Small intestine (tissue), 7 donors: Measurements from ENCODE around the gene CTNNB1. TPM values are rescaled to one million over a fixed set of nuclear protein-coding genes. Genes with fewer than 3 reads are reported as not detected.

Experiments used
- DNase-seq, 2 donors: peaks; one replicate each; pipeline versions ENCODE4 v3.0.0 to v3.0.0-alpha.2; 2013
- FAIRE-seq: peaks from 2 replicates; lab custom pipeline; 2012; peaks lifted over from hg19 to GRCh38; lab: Jason Lieb, UNC
- H3K27ac ChIP-seq, 3 donors: one replicate each; pipeline ENCODE4 v1.5.1; 2013; ENCODE audit warnings: low read length in 2 of 3, mild to moderate bottlenecking in 2 of 3, control low read depth in 1 of 3, inconsistent platforms in 1 of 3, low read depth in 1 of 3, moderate library complexity in 1 of 3
- H3K27me3 ChIP-seq, 3 donors: one replicate each; pipeline ENCODE4 v1.6.1; 2013; ENCODE audit warnings: low read length in 3 of 3, inconsistent platforms in 1 of 3; ENCODE audit not compliant: control insufficient read depth in 3 of 3, insufficient read depth in 3 of 3
- H3K36me3 ChIP-seq, 3 donors: one replicate each; pipeline ENCODE4 v1.6.1; 2013; ENCODE audit warnings: low read length in 3 of 3, inconsistent platforms in 1 of 3, low read depth in 1 of 3, mild to moderate bottlenecking in 1 of 3, moderate library complexity in 1 of 3; ENCODE audit not compliant: control insufficient read depth in 3 of 3, insufficient read depth in 2 of 3
- H3K4me1 ChIP-seq, 3 donors: one replicate each; pipeline ENCODE4 v1.6.1; 2013; ENCODE audit warnings: low read length in 2 of 3, inconsistent platforms in 1 of 3, low read depth in 1 of 3, mild to moderate bottlenecking in 1 of 3, moderate library complexity in 1 of 3; ENCODE audit not compliant: control insufficient read depth in 3 of 3, insufficient read depth in 2 of 3
- H3K4me3 ChIP-seq, 3 donors: one replicate each; pipeline ENCODE4 v1.5.1; 2013; ENCODE audit warnings: low read length in 3 of 3, control low read depth in 1 of 3, inconsistent platforms in 1 of 3, low read depth in 1 of 3, mild to moderate bottlenecking in 1 of 3, moderate library complexity in 1 of 3
- H3K9me3 ChIP-seq, 2 donors: one replicate each; pipeline ENCODE4 v1.6.1; 2013; ENCODE audit warnings: low read depth in 1 of 2, low read length in 1 of 2; ENCODE audit not compliant: control insufficient read depth in 2 of 2, insufficient read depth in 1 of 2
- WGBS, 3 donors: extraction: QIAGEN DNeasy Blood & Tissue Kit; methylation state at CpG; one replicate each; pipeline ENCODE4 v1.1.7; 2013; 5-methylcytosine and 5-hydroxymethylcytosine counted together
- polyA plus RNA-seq, 4 donors: library from polyadenylated mRNA; stranded (reverse) in 3 of 4; unstranded in 1 of 4; fragments of 200-250 nt in 3 of 4; fragments of 120-200 nt in 1 of 4; gene quantifications; one replicate each; pipeline versions ENCODE4 v1.2.1 to v1.2.3, GENCODE V29; 2013
- donor health status: healthy with polysubstance abuse.
- donor health status: control.
- donor health status: control.
- donor health status: Bipolar disorder and iron deficiency.
- donor health status: healthy.

Gene CTNNB1
- polyA plus RNA-seq, 4 donors = 226 to 439 (median 392) TPM

DNA sequence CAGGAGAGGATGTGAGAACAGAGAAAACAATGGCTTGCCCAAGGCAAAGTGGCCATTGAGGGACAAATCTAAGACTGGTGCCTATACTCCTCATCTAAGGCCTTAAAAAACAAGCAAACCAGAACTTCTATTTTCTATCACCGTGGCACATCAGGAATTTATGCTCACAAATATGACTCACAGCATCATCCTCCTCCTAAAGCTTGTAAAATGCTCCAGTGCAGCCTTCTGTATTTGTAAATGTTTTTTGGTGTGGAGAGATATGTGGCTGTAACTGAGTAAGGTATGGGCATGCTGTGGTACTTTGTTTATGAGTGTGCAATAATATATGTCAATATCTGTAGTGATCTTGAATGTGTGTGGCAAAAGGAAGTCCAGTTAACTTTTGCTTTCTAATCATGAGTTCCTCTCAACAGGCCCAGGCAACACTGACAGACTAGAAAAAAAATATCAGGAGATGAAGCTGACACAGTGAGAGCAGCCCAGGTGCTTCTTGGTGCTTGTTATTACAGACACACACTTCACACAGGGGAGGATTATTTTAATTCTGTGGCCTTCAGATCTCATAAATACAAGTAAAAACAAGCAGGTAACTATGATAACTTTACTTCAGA, 60.3 kb downstream of the CTNNB1 start:
- Histone ChIP-seq H3K27ac (no peak overlapping the region), H3K4me3 (no peak overlapping the region), H3K36me3 (no peaks in the 10 kb centered on the region), H3K4me1 (no peaks in the 10 kb centered on the region), H3K27me3 (no peaks in the 10 kb centered on the region), H3K9me3 (peaks cover 0 to 3% of the 10 kb centered on the region in 2 donors)
- no peak for FAIRE-seq
- WGBS, 3 donors = 68 to 86% (median 77%) methylated on average over 1 of the region's 1 CpG
- no peak for DNase-seq

DNA sequence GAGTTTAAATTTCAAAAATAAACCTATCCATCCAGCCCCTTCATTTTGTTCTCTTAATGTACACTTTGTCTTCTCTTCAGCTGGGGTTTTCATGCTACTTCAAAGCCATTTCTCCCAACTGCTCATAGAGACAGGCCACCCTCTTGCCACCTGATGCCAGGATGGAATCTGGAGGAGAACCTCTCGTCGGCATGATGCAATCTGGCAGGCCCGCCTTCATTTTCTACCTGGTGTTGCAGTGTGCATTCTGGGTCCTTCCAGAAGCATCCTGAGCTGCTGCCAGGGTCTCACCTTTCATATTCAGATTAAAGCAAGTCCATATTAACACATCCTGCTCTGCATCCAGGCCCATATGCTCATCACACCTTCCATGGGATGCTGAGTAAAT, 60.8 kb downstream of the CTNNB1 start:
- 96 to 100% (median 100%) methylated on average over 3 of the region's 3 CpGs for WGBS, 3 donors
- Histone ChIP-seq H3K4me1 (no peaks in the 10 kb centered on the region), H3K9me3 (peaks cover 0 to 3% of the 10 kb centered on the region in 2 donors), H3K4me3 (no peak overlapping the region), H3K27ac (no peak overlapping the region), H3K36me3 (no peaks in the 10 kb centered on the region), H3K27me3 (no peaks in the 10 kb centered on the region)
- DNase-seq (no peak), FAIRE-seq (no peak)

DNA sequence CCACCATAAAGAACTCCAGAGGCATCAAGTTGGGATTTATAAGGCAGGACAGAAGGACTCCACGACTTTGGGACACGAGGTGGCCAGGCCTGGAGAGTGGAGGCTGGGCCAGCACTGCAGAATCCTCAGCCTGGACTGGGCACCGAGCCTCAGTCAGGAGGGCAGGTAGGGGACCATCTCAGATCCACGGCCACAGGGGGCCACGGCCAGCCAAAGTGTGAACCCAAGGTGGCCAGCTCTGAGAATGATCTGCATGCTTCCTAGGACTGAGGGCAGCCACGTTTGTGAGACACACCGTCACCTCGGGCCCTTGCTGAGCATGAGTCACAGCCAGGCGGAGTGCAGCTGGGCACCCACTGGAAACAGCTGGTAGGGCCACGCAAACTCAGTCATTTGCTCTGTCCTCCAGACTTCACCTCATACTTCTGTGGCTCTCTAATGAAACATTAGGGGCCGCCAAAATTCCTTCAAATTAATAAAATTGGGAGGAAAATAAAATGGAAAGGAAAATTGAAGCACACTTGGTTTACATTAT, 65.8 kb downstream of the CTNNB1 start:
- WGBS, 3 donors = 80 to 88% (median 83%) methylated on average over 11 of the region's 11 CpGs
- no peak for FAIRE-seq
- Histone ChIP-seq H3K4me3 (no peak overlapping the region), H3K4me1 (no peaks in the 10 kb centered on the region), H3K9me3 (peaks cover 0 to 3% of the 10 kb centered on the region in 2 donors), H3K36me3 (no peaks in the 10 kb centered on the region), H3K27me3 (no peaks in the 10 kb centered on the region), H3K27ac (no peak overlapping the region)
- DNase-seq = no peak

DNA sequence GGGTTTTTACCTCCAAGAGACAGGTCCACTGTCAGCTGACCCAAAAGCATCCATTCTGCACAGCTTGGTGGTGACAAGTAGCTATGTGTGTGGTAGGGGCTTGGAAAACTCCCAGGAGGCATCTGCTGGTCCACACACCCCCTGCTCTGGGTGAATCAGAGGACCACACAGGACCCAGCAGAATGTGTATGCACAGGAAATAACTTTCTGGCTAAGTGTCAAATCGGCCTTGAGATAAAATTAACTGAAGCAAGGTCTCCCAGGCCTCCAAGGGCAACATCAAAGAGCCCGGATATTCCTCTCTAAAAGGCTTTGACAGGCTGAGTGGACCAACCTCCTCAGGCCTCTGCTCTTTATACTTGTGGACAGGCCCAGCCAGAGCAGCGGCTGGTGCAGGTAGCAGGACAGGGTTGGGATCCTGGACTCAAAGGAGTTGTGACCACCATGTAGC, 66.5 kb downstream of the CTNNB1 start:
- WGBS, 3 donors = 56 to 59% (median 57%) methylated on average over 3 of the region's 3 CpGs
- no peak for FAIRE-seq

DNA sequence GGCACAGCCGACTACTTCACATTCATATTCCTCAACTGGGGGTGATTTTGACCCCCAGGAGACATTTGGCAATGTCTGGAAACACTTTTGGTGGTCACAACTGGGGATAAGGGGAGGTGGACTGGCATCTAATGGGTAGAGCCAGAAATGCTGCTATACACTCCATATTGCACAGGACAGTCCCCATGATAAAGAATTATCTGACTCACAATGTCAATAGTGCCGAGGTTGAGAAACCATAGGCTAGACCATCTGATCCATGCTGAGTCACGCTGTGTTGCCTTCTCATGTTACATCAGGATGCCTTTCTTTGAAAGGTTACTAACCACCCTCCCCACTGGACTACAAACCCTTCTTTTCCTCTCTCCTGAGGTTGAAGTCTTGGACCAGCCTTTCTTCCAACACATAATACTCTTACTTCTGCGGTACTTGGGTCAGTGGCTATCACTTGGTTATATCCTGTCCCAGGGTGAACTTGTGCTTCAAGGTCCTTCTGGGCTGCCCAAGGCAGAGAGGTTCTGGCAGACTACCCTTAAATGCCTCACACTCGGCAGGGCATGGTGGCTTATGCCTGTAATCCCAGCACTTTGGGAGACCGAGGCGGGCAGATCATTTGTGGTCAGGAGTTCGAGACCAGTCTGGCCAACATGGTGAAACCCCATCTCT, 68.8 kb downstream of the CTNNB1 start:
- WGBS, 3 donors = 92 to 94% (median 92%) methylated on average over 8 of the region's 8 CpGs
- peaks cover 0 to 3% of the 10 kb centered on the region in 2 donors for H3K9me3 ChIP-seq
- H3K27ac ChIP-seq = no peak overlapping the region
- DNase-seq (peak in 1 of 2 donors; percentile 8), FAIRE-seq (no peak)
- no peaks in the 10 kb centered on the region for H3K36me3 ChIP-seq
- no peak overlapping the region for H3K4me3 ChIP-seq
- H3K4me1 ChIP-seq = no peaks in the 10 kb centered on the region
- H3K27me3 ChIP-seq = no peaks in the 10 kb centered on the region

More for the DNA sequence above, 66.5 kb downstream of the CTNNB1 start:
- H3K27ac ChIP-seq = no peak overlapping the region
- H3K4me3 ChIP-seq = no peak overlapping the region
- H3K27me3 ChIP-seq = no peaks in the 10 kb centered on the region
- DNase-seq = no peak
- no peaks in the 10 kb centered on the region for H3K4me1 ChIP-seq
- no peaks in the 10 kb centered on the region for H3K36me3 ChIP-seq
- H3K9me3 ChIP-seq = peaks cover 0 to 3% of the 10 kb centered on the region in 2 donors

DNA sequence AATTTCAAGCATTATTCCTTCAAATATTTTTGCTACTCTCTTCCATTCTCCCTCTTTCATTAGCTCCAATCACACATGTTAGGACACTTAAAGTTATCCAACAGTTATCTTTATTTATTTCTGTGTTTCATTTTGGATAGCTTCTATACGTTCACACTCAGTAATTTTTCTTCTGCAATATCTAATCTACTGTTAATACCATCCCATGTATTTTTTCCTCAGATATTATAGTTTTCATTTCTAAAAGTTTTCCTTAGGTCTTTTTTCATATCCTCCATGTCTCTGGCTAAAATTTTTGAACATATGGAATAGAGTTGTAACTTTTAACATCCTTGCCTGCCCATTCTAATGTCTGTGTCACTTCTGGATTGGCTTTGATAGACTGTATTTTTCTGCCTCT, 73.4 kb downstream of the CTNNB1 start:
- no peaks in the 10 kb centered on the region for H3K36me3 ChIP-seq
- no peak overlapping the region for H3K27ac ChIP-seq
- H3K27me3 ChIP-seq = no peaks in the 10 kb centered on the region
- WGBS, 3 donors = 83 to 98% (median 90%) methylated on average over 1 of the region's 1 CpG
- H3K9me3 ChIP-seq = peaks cover 0 to 11% of the 10 kb centered on the region in 2 donors
- DNase-seq (no peak), FAIRE-seq (no peak)
- no peak overlapping the region for H3K4me3 ChIP-seq
- H3K4me1 ChIP-seq = peaks cover 0 to 13% (median 0%) of the 10 kb centered on the region in 3 donors

DNA sequence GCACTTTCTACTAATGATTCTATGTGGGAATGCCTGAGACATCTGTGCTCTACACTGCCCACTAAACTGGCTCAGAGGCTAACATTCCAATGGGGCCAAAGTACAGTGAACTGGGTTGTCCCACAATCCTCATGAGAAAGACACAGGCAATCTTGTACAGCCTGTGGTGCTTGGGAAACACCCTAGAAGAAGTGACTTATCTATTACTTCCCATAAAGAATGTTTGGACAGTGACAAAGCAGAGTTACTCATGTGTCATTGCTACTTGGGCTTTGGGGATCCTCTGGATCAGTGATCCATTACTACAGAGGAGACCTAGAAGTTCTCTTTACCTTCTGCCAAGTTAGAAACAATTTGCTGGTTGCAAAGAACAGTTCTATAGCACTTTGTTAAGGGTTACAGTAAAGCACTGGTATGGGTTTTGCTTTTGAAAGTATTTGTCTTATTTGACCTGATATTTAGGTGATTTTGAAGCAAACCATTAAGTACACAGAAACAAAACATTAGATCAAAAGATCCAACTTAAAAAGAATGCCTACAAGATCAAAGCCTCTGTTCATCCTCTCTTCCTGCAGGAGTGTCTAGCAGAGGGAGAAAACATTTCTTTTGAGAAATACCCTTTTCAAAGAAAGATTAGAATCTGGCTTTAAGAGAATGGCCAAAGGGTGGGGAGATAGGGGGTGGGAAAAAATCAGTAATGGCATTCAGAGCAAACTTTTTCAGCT, 75.8 kb downstream of the CTNNB1 start:
- Histone ChIP-seq H3K36me3 (no peaks in the 10 kb centered on the region), H3K4me1 (peaks cover 0 to 13% (median 0%) of the 10 kb centered on the region in 3 donors), H3K4me3 (no peak overlapping the region), H3K27ac (no peak overlapping the region), H3K9me3 (peaks cover 0 to 11% of the 10 kb centered on the region in 2 donors), H3K27me3 (no peaks in the 10 kb centered on the region)
- DNase-seq (peak; percentile 71 to 77), FAIRE-seq (no peak)

DNA sequence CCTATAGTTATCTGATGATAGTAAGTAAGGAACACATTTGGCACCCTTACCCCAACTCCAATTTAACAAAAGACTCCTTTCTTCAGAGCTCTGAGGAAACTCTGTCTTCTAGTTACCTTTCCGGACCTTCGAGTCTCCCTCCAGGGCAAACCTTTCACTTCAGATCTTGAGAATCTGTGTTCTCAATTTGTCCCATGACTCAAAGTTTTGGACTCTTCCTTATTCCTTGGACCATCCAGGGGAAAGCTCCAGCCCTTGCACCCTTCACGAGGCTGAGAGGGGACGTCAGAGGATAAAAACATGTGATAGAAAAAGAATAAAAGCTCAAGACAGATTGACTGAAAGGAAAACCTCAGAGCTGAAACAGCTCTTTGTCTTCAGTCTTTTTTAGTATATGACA, 76.9 kb downstream of the CTNNB1 start:
- H3K4me1 ChIP-seq = peaks cover 0 to 13% (median 0%) of the 10 kb centered on the region in 3 donors
- H3K36me3 ChIP-seq = no peaks in the 10 kb centered on the region
- WGBS, 3 donors = 78 to 85% (median 82%) methylated on average over 4 of the region's 4 CpGs

More for the DNA sequence above, 76.9 kb downstream of the CTNNB1 start:
- no peak for FAIRE-seq
- Histone ChIP-seq H3K9me3 (peaks cover 0 to 11% of the 10 kb centered on the region in 2 donors), H3K27ac (no peak overlapping the region), H3K4me3 (no peak overlapping the region), H3K27me3 (no peaks in the 10 kb centered on the region)
- no peak for DNase-seq
